Endodermal cell (in vitro differentiated cells): ENCODE results near the gene SFMBT2. TPM values are rescaled to one million over a fixed set of nuclear protein-coding genes. Genes with fewer than 3 reads are reported as not detected.
A peak's percentile ranks its signal among the peaks of the same experiment; 100 is the strongest.

Experiments used
- DNase-seq: peaks from one replicate; pipeline ENCODE4 v3.0.0-alpha.2; 2017
- H3K27ac ChIP-seq: 2 replicates; pipeline ENCODE4 v1.5.1; 2013; ENCODE audit warnings: mild to moderate bottlenecking, low read depth, low read length, moderate library complexity
- H3K27me3 ChIP-seq: 2 replicates; pipeline ENCODE4 v1.6.1; 2013; ENCODE audit warnings: mild to moderate bottlenecking, low read length, moderate library complexity; ENCODE audit not compliant: insufficient read depth, control insufficient read depth, poor library complexity, severe bottlenecking
- H3K36me3 ChIP-seq: 2 replicates; pipeline ENCODE4 v1.7.0; 2013; ENCODE audit warnings: mild to moderate bottlenecking, low read length, moderate library complexity; ENCODE audit not compliant: control insufficient read depth, insufficient read depth
- H3K4me1 ChIP-seq: one replicate; pipeline ENCODE4 v1.7.0; 2013; ENCODE audit warnings: low read length; ENCODE audit not compliant: control insufficient read depth, insufficient read depth
- H3K4me3 ChIP-seq: 2 replicates; pipeline ENCODE4 v1.5.1; 2013; ENCODE audit warnings: mild to moderate bottlenecking, low read length, moderate library complexity
- H3K9ac ChIP-seq: 2 replicates; pipeline ENCODE4 v1.6.1; 2013; ENCODE audit warnings: mild to moderate bottlenecking, low read length, moderate library complexity; ENCODE audit not compliant: poor library complexity, severe bottlenecking; ENCODE audit errors: extremely low read depth
- H3K9me3 ChIP-seq: 2 replicates; pipeline ENCODE4 v1.6.1; 2013; ENCODE audit warnings: mild to moderate bottlenecking, low read length, moderate library complexity; ENCODE audit not compliant: control insufficient read depth
- H3K27ac Mint-ChIP-seq: 2 replicates; pipeline ENCODE4 v1.8.0; 2020; ENCODE audit warnings: mixed read lengths
- H3K27me3 Mint-ChIP-seq: 2 replicates; pipeline ENCODE4 v1.8.0; 2021; ENCODE audit warnings: mild to moderate bottlenecking, mixed read lengths; ENCODE audit not compliant: insufficient read depth
- H3K36me3 Mint-ChIP-seq: 2 replicates; pipeline ENCODE4 v1.8.0; 2020; ENCODE audit warnings: low read depth, mixed read lengths
- H3K4me1 Mint-ChIP-seq: 2 replicates; pipeline ENCODE4 v1.8.0; 2020; ENCODE audit warnings: mixed read lengths
- H3K4me3 Mint-ChIP-seq: 2 replicates; pipeline ENCODE4 v1.8.0; 2020; ENCODE audit warnings: mild to moderate bottlenecking, moderate library complexity, mixed read lengths
- H3K9me3 Mint-ChIP-seq: 2 replicates; pipeline ENCODE4 v1.8.0; 2020; ENCODE audit warnings: mild to moderate bottlenecking, mixed read lengths
- WGBS, 2 experiments: methylation state at CpG; one replicate each; pipeline versions ENCODE4 v1.1.5 to v1.1.7; 2013; ENCODE audit warnings: missing lambda C conversion rate in 2 of 2, mixed read lengths in 1 of 2; ENCODE audit not compliant: insufficient coverage in 1 of 2, insufficient read length in 1 of 2; 5-methylcytosine and 5-hydroxymethylcytosine counted together
- total RNA-seq, 2 donors: library from RNA; stranded (reverse); fragmentation: NEBNext Ultra II Directional in 1 of 2; extraction: Animal tissue kit (Norgen Biotek cat#: 25700) in 1 of 2; gene quantifications; 2 replicates in 1 of 2; 3 replicates in 1 of 2; pipeline ENCODE4 v1.2.1, GENCODE V29; 2021
- TF ChIP-seq, protein P1 (sequence below): fragments of 200-600 bp; sonication (generic); conservative IDR thresholded peaks from 2 replicates; pipeline ENCODE4 v1.5.0; 2021; ENCODE audit warnings: antibody characterized with exemption, mild to moderate bottlenecking

Gene SFMBT2
- total RNA-seq, 2 donors from 2014 or later, result 3.9 to 5.3 TPM

DNA sequence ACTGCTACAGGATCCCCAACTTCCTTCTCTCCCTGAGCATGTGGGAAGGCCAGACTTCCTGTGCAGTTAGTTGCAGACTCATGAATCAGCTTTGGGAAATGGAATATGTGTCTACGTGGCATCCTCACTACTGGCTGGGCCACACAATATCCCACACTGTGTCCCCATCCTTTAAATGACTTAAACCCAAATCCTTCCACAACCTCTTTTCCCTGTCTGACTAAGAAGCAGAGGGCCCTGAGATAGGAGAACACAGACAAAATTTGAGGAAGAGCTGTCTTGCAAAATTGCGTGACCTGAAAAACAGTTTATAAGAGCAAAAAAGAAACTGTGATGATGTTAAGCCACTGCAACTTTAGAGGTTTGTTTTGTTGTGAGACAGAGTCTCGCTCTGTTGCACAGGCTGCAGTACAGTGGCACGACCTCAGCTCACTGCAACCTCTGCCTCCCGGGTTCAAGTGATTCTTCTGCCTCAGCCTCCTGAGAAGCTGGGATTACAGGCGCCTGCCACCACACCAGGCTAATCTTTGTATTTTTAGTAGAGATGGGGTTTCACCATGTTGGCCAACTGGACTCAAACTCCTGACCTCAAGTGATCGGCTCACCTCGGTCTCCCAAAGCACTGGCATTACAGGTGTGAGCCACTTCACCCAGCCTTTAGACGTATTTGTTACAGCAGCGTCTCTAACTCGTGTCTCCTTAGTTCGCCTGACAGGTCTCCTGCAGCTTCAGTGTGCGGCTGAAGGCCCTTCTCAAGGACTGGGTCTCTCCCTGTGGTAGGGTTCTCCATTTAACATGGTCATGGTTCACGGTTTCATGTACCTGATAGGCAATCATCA is 46.9 kb upstream of the SFMBT2 start:
- Histone ChIP-seq H3K36me3 (no peaks in the 10 kb centered on the region), H3K4me1 (peaks cover 12% of the 10 kb centered on the region), H3K9me3 (no peaks in the 10 kb centered on the region), H3K27me3 (no peaks in the 10 kb centered on the region), H3K27ac (no peak overlapping the region), H3K9ac (no peak overlapping the region), H3K4me3 (no peak overlapping the region)
- Mint-ChIP-seq H3K4me3 (no peak overlapping the region), H3K36me3 (no peaks in the 10 kb centered on the region), H3K4me1 (peaks cover 15% of the 10 kb centered on the region), H3K27ac (no peak overlapping the region), H3K9me3 (peaks cover 2% of the 10 kb centered on the region), H3K27me3 (peaks cover 3% of the 10 kb centered on the region)
- DNase-seq, result no peak
- WGBS, 2 experiments, result 93 to 95% methylated on average over 11 to 14 of the region's 14 CpGs
- TF ChIP-seq, protein P1, sequence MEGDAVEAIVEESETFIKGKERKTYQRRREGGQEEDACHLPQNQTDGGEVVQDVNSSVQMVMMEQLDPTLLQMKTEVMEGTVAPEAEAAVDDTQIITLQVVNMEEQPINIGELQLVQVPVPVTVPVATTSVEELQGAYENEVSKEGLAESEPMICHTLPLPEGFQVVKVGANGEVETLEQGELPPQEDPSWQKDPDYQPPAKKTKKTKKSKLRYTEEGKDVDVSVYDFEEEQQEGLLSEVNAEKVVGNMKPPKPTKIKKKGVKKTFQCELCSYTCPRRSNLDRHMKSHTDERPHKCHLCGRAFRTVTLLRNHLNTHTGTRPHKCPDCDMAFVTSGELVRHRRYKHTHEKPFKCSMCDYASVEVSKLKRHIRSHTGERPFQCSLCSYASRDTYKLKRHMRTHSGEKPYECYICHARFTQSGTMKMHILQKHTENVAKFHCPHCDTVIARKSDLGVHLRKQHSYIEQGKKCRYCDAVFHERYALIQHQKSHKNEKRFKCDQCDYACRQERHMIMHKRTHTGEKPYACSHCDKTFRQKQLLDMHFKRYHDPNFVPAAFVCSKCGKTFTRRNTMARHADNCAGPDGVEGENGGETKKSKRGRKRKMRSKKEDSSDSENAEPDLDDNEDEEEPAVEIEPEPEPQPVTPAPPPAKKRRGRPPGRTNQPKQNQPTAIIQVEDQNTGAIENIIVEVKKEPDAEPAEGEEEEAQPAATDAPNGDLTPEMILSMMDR, result no peak

DNA sequence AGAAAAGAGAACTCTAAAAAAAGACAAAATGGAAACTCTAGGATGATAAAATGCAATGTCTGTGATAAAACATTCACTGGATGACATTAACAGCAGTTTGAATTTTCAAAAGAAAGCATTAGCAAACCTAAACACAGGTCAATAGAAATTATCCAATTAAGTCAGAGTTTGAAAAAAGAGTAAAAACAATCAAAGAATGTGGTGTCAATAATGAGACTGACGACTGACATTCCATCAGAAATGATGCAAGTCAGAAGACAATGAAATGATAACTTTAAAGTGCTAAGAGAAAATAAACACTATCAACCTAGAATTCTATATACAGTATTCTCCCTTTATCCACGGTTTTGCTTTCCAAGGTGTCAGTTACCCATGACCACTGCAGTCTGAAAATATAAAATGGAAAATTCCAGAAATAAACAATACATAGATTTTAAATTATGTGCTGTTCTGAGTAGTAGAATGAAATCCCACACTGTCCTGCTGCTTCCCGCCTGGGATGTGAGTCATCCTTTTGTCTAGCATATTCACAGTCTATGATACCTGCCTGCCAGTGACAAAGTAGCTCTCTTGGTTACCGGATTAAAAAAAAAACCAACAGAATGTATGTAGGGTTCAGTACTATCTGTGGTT is 38.3 kb upstream of the SFMBT2 start:
- Mint-ChIP-seq H3K4me3 (no peak overlapping the region), H3K36me3 (peaks cover 2% of the 10 kb centered on the region), H3K27me3 (peaks cover 5% of the 10 kb centered on the region), H3K27ac (no peak overlapping the region), H3K9me3 (peaks cover 34% of the 10 kb centered on the region), H3K4me1 (no peaks in the 10 kb centered on the region)
- Histone ChIP-seq H3K9me3 (peaks cover 28% of the 10 kb centered on the region), H3K4me3 (peak overlapping the region; percentile 6), H3K27me3 (no peaks in the 10 kb centered on the region), H3K4me1 (no peaks in the 10 kb centered on the region), H3K9ac (no peak overlapping the region), H3K27ac (no peak overlapping the region), H3K36me3 (no peaks in the 10 kb centered on the region)
- 93% methylated on average over 4 of the region's 4 CpGs; no CpG with 5 or more reads in 1 of the 2 experiments for WGBS, 2 experiments
- DNase-seq, result no peak
- TF ChIP-seq, protein P1, result no peak

DNA sequence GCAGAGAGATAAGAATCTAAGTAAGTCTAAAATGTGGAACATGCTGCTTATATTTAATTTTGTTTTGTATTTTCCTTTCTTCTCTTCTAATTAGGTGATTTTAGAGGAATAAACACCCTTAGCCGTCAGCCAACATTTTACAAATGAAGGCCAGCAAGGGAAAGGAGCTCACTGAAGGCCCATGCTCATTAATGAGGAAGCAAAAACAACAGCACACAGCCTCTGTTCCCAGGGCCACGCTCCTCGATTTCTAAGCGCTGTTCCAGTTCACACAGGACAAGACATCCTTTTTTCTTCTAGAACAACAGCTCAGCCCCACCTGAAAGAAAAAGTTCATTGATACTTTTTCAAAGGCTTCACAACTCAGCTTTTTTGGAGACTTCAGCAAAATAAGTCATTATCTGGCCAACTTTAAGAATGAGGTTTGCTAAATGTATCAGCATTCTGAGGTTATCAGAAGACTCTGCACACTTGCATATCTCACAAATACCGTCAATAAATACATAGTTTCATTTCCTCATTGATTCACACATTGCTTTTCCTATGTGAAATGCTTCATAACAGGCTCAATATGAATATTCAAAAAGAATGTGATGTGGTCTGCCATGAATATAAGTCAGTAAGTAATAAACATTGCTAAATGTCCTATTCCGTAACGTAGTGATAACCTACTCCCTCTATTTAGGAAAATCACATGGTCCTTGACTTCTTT is 34.8 kb upstream of the SFMBT2 start:
- H3K9me3 ChIP-seq, result peaks cover 28% of the 10 kb centered on the region
- DNase-seq, result no peak
- TF ChIP-seq, protein P1, result no peak
- H3K4me1 ChIP-seq, result no peaks in the 10 kb centered on the region
- H3K9ac ChIP-seq, result no peak overlapping the region
- Mint-ChIP-seq H3K27ac (no peak overlapping the region), H3K4me1 (no peaks in the 10 kb centered on the region), H3K9me3 (peaks cover 29% of the 10 kb centered on the region), H3K4me3 (no peak overlapping the region), H3K27me3 (peaks cover 5% of the 10 kb centered on the region), H3K36me3 (peaks cover 2% of the 10 kb centered on the region)
- no peaks in the 10 kb centered on the region for H3K27me3 ChIP-seq
- WGBS, 2 experiments, result 93 to 96% methylated on average over 5 to 7 of the region's 7 CpGs
- H3K36me3 ChIP-seq, result no peaks in the 10 kb centered on the region
- H3K27ac ChIP-seq, result no peak overlapping the region
- no peak overlapping the region for H3K4me3 ChIP-seq
